Measurements from ENCODE around the gene CCND1. TPM values are rescaled to one million over a fixed set of nuclear protein-coding genes. Genes with fewer than 3 reads are reported as not detected.

Gene CCND1
- total and polyA plus RNA-seq, 9 of the 15 experiments (the other 6 are each of a cell fraction or from before 2014, with no cell fraction given), result 0.04 to 23.3 (median 3.8) TPM

DNA sequence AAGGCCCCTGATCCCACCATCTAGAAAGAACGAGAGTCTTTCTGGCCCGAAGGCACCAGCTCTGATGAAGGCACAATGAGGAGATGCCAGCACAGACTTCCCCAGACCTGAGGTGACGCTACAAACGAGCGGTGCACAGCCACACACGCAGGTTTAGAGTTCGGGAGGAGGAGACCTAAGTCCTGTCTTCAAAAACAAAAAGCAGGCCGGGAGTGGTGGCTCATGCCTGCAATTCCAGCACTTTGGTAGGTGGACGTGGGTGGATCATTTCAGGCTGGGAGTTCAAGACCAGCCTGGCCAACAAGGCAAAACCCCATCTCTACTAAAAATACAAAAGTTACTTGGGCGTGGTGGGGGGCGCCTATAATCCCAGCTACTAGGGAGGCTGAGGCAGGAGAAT, 24.7 kb downstream of the CCND1 start:
- peaks cover 4% of the 10 kb centered on the region in 2 experiments; a peak in 4 of 5 replicates for H3K4me1 ChIP-seq (replicated peaks in 1 of 2; ENCODE audit: control insufficient read depth in 2 of 2, insufficient read depth in 2 of 2, low read length in 2 of 2)
- H3K36me3 ChIP-seq (ENCODE audit: control insufficient read depth, insufficient read depth, low read length), result peaks cover 56% of the 10 kb centered on the region
- intact Hi-C loops (cut with micrococcal nuclease) (no loop called here), in situ Hi-C loops (cut with MboI) (loop anchor here (25.0 kb wide), 2 partner anchors 828 to 1028 kb away; partner anchors contain the start of gene CPT1A)
- WGBS (ENCODE audit: insufficient coverage, low coverage, missing lambda C conversion rate), result 90% methylated on average over 10 of the region's 11 CpGs
- DNase-seq (ENCODE audit: extremely low read depth in 1 of 4, low spot score in 3 of 4) (no peak), ATAC-seq (no peak), FAIRE-seq (no peak)
- ChIA-PET CTCF (ENCODE audit: low intra/inter-chr PET ratio) (no interaction called here), POLR2A (no interaction called here)
- H3K4me2 ChIP-seq (ENCODE audit: insufficient read depth, low read length), result no peak overlapping the region
- H3K9ac ChIP-seq (ENCODE audit: insufficient read depth in 1 of 2, low read depth in 2 of 2, low read length in 2 of 2), result no peak overlapping the region
- no peaks in the 10 kb centered on the region for H3K79me2 ChIP-seq (ENCODE audit: control insufficient read depth, insufficient read depth, low read length)
- H3K9me1 ChIP-seq (ENCODE audit: control insufficient read depth, insufficient read depth, low read length), result peaks cover 3% of the 10 kb centered on the region
- peaks cover 5% of the 10 kb centered on the region for H4K20me1 ChIP-seq (replicated peaks; ENCODE audit: control insufficient read depth, insufficient read depth, low read length)
- no peak overlapping the region for H3K4me3 ChIP-seq
- H3K27ac ChIP-seq (ENCODE audit: extremely low read depth, low read depth, low read length), result no peak overlapping the region
- H3K9me3 ChIP-seq (replicated peaks; ENCODE audit: control insufficient read depth, insufficient read depth, low read depth, low read length), result no peaks in the 10 kb centered on the region
- no peaks in the 10 kb centered on the region for H3K27me3 ChIP-seq (ENCODE audit: control insufficient read depth in 2 of 2, insufficient read depth in 2 of 2, low read length in 2 of 2)
- TF ChIP-seq, protein P1, sequence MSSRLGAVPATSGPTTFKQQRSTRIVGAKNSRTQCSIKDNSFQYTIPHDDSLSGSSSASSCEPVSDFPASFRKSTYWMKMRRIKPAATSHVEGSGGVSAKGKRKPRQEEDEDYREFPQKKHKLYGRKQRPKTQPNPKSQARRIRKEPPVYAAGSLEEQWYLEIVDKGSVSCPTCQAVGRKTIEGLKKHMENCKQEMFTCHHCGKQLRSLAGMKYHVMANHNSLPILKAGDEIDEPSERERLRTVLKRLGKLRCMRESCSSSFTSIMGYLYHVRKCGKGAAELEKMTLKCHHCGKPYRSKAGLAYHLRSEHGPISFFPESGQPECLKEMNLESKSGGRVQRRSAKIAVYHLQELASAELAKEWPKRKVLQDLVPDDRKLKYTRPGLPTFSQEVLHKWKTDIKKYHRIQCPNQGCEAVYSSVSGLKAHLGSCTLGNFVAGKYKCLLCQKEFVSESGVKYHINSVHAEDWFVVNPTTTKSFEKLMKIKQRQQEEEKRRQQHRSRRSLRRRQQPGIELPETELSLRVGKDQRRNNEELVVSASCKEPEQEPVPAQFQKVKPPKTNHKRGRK (tag; IDR thresholded peaks at IDR 0.05), result no peak
- no peak for TF ChIP-seq ZEB2 (IDR thresholded peaks at IDR 0.05)
- no peak for TF ChIP-seq ZFPM2 (CRISPR knock-in tag; IDR thresholded peaks at IDR 0.05)
- TF ChIP-seq HDAC1 (IDR thresholded peaks at IDR 0.05), result no peak
- TF ChIP-seq NCOR1 (IDR thresholded peaks at IDR 0.05), result no peak
- no peak for TF ChIP-seq NELFE (IDR thresholded peaks at IDR 0.05; ENCODE audit: insufficient read depth, insufficient read length)
- TF ChIP-seq, protein P2, sequence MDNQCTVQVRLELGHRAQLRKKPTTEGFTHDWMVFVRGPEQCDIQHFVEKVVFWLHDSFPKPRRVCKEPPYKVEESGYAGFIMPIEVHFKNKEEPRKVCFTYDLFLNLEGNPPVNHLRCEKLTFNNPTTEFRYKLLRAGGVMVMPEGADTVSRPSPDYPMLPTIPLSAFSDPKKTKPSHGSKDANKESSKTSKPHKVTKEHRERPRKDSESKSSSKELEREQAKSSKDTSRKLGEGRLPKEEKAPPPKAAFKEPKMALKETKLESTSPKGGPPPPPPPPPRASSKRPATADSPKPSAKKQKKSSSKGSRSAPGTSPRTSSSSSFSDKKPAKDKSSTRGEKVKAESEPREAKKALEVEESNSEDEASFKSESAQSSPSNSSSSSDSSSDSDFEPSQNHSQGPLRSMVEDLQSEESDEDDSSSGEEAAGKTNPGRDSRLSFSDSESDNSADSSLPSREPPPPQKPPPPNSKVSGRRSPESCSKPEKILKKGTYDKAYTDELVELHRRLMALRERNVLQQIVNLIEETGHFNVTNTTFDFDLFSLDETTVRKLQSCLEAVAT (IDR thresholded peaks at IDR 0.05), result no peak
- no peak for TF ChIP-seq GABPA (tag; conservative IDR thresholded peaks at IDR 0.05; ENCODE audit: low read depth)
- no peak for TF ChIP-seq L3MBTL2 (IDR thresholded peaks at IDR 0.05)
- no peak for TF ChIP-seq CBFB (CRISPR knock-in tag; IDR thresholded peaks at IDR 0.05)
- TF ChIP-seq SNRNP70 (optimal IDR thresholded peaks at IDR 0.05; ENCODE audit: low read depth, low read length), result no peak
- TF ChIP-seq, protein P3, sequence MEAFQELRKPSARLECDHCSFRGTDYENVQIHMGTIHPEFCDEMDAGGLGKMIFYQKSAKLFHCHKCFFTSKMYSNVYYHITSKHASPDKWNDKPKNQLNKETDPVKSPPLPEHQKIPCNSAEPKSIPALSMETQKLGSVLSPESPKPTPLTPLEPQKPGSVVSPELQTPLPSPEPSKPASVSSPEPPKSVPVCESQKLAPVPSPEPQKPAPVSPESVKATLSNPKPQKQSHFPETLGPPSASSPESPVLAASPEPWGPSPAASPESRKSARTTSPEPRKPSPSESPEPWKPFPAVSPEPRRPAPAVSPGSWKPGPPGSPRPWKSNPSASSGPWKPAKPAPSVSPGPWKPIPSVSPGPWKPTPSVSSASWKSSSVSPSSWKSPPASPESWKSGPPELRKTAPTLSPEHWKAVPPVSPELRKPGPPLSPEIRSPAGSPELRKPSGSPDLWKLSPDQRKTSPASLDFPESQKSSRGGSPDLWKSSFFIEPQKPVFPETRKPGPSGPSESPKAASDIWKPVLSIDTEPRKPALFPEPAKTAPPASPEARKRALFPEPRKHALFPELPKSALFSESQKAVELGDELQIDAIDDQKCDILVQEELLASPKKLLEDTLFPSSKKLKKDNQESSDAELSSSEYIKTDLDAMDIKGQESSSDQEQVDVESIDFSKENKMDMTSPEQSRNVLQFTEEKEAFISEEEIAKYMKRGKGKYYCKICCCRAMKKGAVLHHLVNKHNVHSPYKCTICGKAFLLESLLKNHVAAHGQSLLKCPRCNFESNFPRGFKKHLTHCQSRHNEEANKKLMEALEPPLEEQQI (IDR thresholded peaks at IDR 0.05), result no peak
- TF ChIP-seq, protein P4, sequence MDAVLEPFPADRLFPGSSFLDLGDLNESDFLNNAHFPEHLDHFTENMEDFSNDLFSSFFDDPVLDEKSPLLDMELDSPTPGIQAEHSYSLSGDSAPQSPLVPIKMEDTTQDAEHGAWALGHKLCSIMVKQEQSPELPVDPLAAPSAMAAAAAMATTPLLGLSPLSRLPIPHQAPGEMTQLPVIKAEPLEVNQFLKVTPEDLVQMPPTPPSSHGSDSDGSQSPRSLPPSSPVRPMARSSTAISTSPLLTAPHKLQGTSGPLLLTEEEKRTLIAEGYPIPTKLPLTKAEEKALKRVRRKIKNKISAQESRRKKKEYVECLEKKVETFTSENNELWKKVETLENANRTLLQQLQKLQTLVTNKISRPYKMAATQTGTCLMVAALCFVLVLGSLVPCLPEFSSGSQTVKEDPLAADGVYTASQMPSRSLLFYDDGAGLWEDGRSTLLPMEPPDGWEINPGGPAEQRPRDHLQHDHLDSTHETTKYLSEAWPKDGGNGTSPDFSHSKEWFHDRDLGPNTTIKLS (IDR thresholded peaks at IDR 0.05; ENCODE audit: borderline replicate concordance, low read depth), result no peak
- TF ChIP-seq SMARCA5 (IDR thresholded peaks at IDR 0.05), result no peak
- TF ChIP-seq PHF20 (IDR thresholded peaks at IDR 0.05; ENCODE audit: partially characterized antibody), result no peak
- no peak for TF ChIP-seq PML (IDR thresholded peaks at IDR 0.05; ENCODE audit: low read length)
- TF ChIP-seq TEAD1 (CRISPR knock-in tag; IDR thresholded peaks at IDR 0.05), result no peak
- TF ChIP-seq BACH1 (tag; IDR thresholded peaks at IDR 0.05), result no peak
- H2AFZ ChIP-seq (ENCODE audit: low read depth, low read length), result no peak overlapping the region
- BruUV-seq (replicated peaks), result no TSS peak
